PC-3 (cell line): ENCODE results near the gene KRT5. TPM values are rescaled to one million over a fixed set of nuclear protein-coding genes. Genes with fewer than 3 reads are reported as not detected.

Experiments
- ATAC-seq: fragments of 200-7000 bp; cut with Tn5 transposase; 2 replicates; pipeline ENCODE4 v1.9.1; 2020; ENCODE audit warnings: mild to moderate bottlenecking, moderate library complexity
- BruUV-seq: library from RNA; stranded (reverse); fragments of 400-500 nt; replicated peaks from 2 replicates; lab custom pipeline; 2021; lab: Mats Ljungman, UMichigan
- CTCF ChIA-PET: fragments of 300-600 bp; sonication (Branson Sonifier 250); formaldehyde crosslinking; loops from one replicate; lab custom pipeline; 2022; ENCODE audit warnings: antibody characterized with exemption; lab: Charles Lee
- POLR2A ChIA-PET: fragments of 300-600 bp; sonication (Branson Sonifier 250); formaldehyde crosslinking; loops from one replicate; lab custom pipeline; 2022; ENCODE audit warnings: antibody characterized with exemption; ENCODE audit not compliant: unreplicated experiment; lab: Charles Lee
- DNase-seq: peaks from one replicate; pipeline ENCODE4 v3.0.0-alpha.2; 2015
- H2AFZ ChIP-seq: fragments of 300-600 bp; sonication (generic); 2 replicates; pipeline ENCODE4 v1.6.0; 2016; ENCODE audit warnings: antibody characterized with exemption, low read length
- H3F3A ChIP-seq: fragments of 300-600 bp; sonication (generic); one replicate; pipeline ENCODE4 v1.6.0; 2017; ENCODE audit warnings: antibody characterized with exemption, low read length, control low read depth, mild to moderate bottlenecking; ENCODE audit not compliant: unreplicated experiment
- H3K27ac ChIP-seq: fragments of 300-600 bp; sonication (generic); 2 replicates; pipeline ENCODE4 v1.5.1; 2016; ENCODE audit warnings: mild to moderate bottlenecking, low read length
- H3K27me3 ChIP-seq: fragments of 300-600 bp; sonication (generic); 2 replicates; pipeline ENCODE4 v1.6.1; 2016; ENCODE audit warnings: low read length, mixed read lengths
- H3K36me3 ChIP-seq: fragments of 300-600 bp; sonication (generic); 2 replicates; pipeline ENCODE4 v1.6.1; 2016; ENCODE audit warnings: low read depth, mixed run types, low read length, mixed read lengths
- H3K4me1 ChIP-seq: fragments of 300-600 bp; sonication (generic); 2 replicates; pipeline ENCODE4 v1.5.1; 2016; ENCODE audit warnings: low read length; ENCODE audit not compliant: insufficient read depth
- H3K4me2 ChIP-seq: fragments of 300-600 bp; sonication (generic); 2 replicates; pipeline ENCODE4 v1.6.0; 2016; ENCODE audit warnings: low read length
- H3K4me3 ChIP-seq: fragments of 300-600 bp; sonication (generic); 2 replicates; pipeline ENCODE4 v1.5.1; 2016; ENCODE audit warnings: mild to moderate bottlenecking, low read length, mixed read lengths
- H3K79me2 ChIP-seq: fragments of 300-600 bp; sonication (generic); 2 replicates; pipeline ENCODE4 v1.6.1; 2017; ENCODE audit warnings: low read length, mixed read lengths
- H3K9ac ChIP-seq: fragments of 300-600 bp; sonication (generic); 2 replicates; pipeline ENCODE4 v1.6.0; 2016; ENCODE audit warnings: mild to moderate bottlenecking, low read length
- H3K9me2 ChIP-seq: fragments of 300-600 bp; sonication (generic); replicated peaks from 2 replicates; pipeline ENCODE4 v1.6.1; 2016; ENCODE audit warnings: mixed run types, low read length, mixed read lengths
- H3K9me3 ChIP-seq: fragments of 300-600 bp; sonication (generic); 2 replicates; pipeline ENCODE4 v1.6.1; 2016; ENCODE audit warnings: low read length, mixed read lengths
- H4K20me1 ChIP-seq: fragments of 300-600 bp; sonication (generic); 2 replicates; pipeline ENCODE4 v1.6.1; 2016; ENCODE audit warnings: low read length, mixed read lengths
- EZH2 ChIP-seq: fragments of 300-600 bp; sonication (generic); IDR thresholded peaks from one replicate; pipeline ENCODE4 v1.6.1; 2017; ENCODE audit warnings: antibody characterized with exemption, mild to moderate bottlenecking, low read length; ENCODE audit not compliant: unreplicated experiment
- EZH2phosphoT487 ChIP-seq: fragments of 300-600 bp; sonication (generic); IDR thresholded peaks from 2 replicates; pipeline ENCODE4 v1.6.1; 2018; ENCODE audit warnings: mild to moderate bottlenecking, antibody characterized with exemption, low read length, borderline replicate concordance
- intact Hi-C: fragments of 100-400 bp; cut with micrococcal nuclease; formaldehyde crosslinking; loops from 2 replicates; pipeline ENCODE4 v1.9.0; 2023
- total RNA-seq: library from RNA; depleted of rRNA; stranded (reverse); fragments of >200 nt; gene quantifications from 2 replicates; pipeline ENCODE4 v1.2.3, GENCODE V29; 2014
- TF ChIP-seq, protein P1 (sequence below): fragments of 300-600 bp; sonication (generic); conservative IDR thresholded peaks from 2 replicates; pipeline ENCODE4 v1.5.1; 2017; ENCODE audit warnings: antibody characterized with exemption, low read depth, mild to moderate bottlenecking, low read length

KRT5 gene
- total RNA-seq, 1 experiment from 2014 or later, result not detected

DNA sequence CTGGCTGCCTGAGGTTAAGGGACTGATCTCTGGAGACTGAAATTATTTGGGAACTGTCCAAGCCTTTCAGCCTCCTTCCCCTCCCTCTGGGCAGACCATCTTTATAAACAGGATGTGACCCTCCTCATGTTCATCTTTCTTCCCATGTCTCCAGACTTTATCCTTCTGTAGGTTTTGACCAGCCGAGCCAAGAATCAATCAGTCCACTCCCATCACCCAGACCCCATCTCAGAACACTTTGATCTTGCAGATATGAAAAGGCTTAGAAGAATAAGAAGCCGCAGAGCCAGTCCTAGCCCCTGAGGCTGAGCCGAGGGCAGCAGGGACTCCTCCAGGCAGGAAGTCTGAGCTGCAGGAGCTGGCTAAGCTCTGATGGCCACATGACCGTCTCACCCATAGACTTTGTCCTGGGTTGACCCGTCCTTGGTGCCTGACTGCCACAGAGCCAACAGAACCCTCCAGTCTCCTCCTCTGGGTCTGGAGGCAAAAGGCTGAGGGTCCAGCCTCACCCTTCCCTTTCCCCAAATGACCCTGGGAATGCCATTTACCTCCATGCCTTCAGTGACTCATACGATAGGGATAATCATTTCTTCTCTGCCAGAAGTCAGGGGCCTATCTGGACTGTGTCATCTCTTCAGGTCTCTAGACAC lies 31.1 kb upstream of the KRT5 start:
- H3K9ac ChIP-seq, result no peak overlapping the region

DNA sequence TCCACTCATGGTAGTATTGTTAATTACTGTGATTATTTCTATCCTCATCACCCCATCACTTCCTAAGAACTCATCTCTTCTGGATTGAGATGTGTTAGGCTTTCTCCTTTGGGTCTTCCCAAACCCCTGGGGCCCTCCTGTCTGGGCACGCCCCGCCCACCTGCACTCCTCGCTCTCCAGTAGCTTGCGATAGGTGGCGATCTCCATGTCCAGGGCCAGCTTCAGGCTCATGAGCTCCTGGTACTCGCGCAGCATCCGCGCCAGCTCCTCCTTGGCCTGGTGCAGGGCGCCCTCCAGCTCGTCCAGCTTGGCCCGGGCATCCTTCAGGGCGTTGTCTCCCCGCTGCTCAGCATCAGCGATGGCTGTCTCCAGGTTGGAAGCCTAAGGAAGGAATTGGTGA lies 25.9 kb upstream of the KRT5 start:
- no peak overlapping the region for H3K4me2 ChIP-seq
- no peak for DNase-seq
- TF ChIP-seq, protein P1, sequence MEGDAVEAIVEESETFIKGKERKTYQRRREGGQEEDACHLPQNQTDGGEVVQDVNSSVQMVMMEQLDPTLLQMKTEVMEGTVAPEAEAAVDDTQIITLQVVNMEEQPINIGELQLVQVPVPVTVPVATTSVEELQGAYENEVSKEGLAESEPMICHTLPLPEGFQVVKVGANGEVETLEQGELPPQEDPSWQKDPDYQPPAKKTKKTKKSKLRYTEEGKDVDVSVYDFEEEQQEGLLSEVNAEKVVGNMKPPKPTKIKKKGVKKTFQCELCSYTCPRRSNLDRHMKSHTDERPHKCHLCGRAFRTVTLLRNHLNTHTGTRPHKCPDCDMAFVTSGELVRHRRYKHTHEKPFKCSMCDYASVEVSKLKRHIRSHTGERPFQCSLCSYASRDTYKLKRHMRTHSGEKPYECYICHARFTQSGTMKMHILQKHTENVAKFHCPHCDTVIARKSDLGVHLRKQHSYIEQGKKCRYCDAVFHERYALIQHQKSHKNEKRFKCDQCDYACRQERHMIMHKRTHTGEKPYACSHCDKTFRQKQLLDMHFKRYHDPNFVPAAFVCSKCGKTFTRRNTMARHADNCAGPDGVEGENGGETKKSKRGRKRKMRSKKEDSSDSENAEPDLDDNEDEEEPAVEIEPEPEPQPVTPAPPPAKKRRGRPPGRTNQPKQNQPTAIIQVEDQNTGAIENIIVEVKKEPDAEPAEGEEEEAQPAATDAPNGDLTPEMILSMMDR, result no peak
- no peak for TF ChIP-seq EZH2phosphoT487
- TF ChIP-seq EZH2, result no peak
- H3K4me3 ChIP-seq, result no peak overlapping the region
- H3F3A ChIP-seq, result no peaks in the 10 kb centered on the region
- ATAC-seq, result no peak
- 0 out of 2 replicates have a peak, but pooled peaks cover 5% of the 10 kb centered on the region for H3K27me3 ChIP-seq
- intact Hi-C loops, result no loop called here
- H3K36me3 ChIP-seq, result no peaks in the 10 kb centered on the region
- POLR2A ChIA-PET, result no interaction called here
- BruUV-seq, result no TSS peak
- H3K9me2 ChIP-seq, result no peaks in the 10 kb centered on the region
- CTCF ChIA-PET, result no interaction called here
- H3K9ac ChIP-seq, result no peak overlapping the region
- no peaks in the 10 kb centered on the region for H4K20me1 ChIP-seq
- H2AFZ ChIP-seq, result no peak overlapping the region
- H3K79me2 ChIP-seq, result no peaks in the 10 kb centered on the region
- H3K4me1 ChIP-seq, result no peaks in the 10 kb centered on the region
- no peak overlapping the region for H3K27ac ChIP-seq
- H3K9me3 ChIP-seq, result no peaks in the 10 kb centered on the region

More for the DNA sequence above, 31.1 kb upstream of the KRT5 start:
- ChIA-PET POLR2A (no interaction called here), CTCF (no interaction called here)
- intact Hi-C loops, result no loop called here
- no peak overlapping the region for H3K4me2 ChIP-seq
- H3K27me3 ChIP-seq, result peaks cover 43% of the 10 kb centered on the region
- DNase-seq, result no peak
- no peak for TF ChIP-seq EZH2phosphoT487
- TF ChIP-seq EZH2, result no peak
- TF ChIP-seq, protein P1, result no peak
- H3K4me3 ChIP-seq, result no peak overlapping the region
- no peaks in the 10 kb centered on the region for H3K79me2 ChIP-seq
- H3F3A ChIP-seq, result no peaks in the 10 kb centered on the region
- ATAC-seq, result no peak
- H3K4me1 ChIP-seq, result no peaks in the 10 kb centered on the region
- no peaks in the 10 kb centered on the region for H4K20me1 ChIP-seq
- BruUV-seq, result no TSS peak
- H3K9me2 ChIP-seq, result no peaks in the 10 kb centered on the region
- no peak overlapping the region for H3K27ac ChIP-seq
- H3K9me3 ChIP-seq, result no peaks in the 10 kb centered on the region
- H3K36me3 ChIP-seq, result no peaks in the 10 kb centered on the region
- no peak overlapping the region for H2AFZ ChIP-seq
